ENCODE measurements around the gene PGAP6. TPM values are rescaled to one million over a fixed set of nuclear protein-coding genes. Genes with fewer than 3 reads are reported as not detected.
"Not testable (repeated sequence)": the region's sequence is repeated elsewhere in the genome, so short reads cannot be mapped to it uniquely, and the experiment has no call there.

PGAP6 gene
- total RNA-seq, 4 donors from 2014 or later: 19.9 to 47.6 (median 24.3) TPM

- peak overlapping the region; percentile 8 to 80 for H3K4me3 ChIP-seq
- peak overlapping the region; percentile 81 to 98 (median 92) for H3K27ac ChIP-seq
- no peaks in the 10 kb centered on the region for H3K27me3 ChIP-seq
- peak; percentile 88 for ATAC-seq
- no peaks in the 10 kb centered on the region for H3K36me3 ChIP-seq
- no peaks in the 10 kb centered on the region for H3K9me3 ChIP-seq
- WGBS, 2 donors (ENCODE audit: low coverage in 1 of 2): 5 to 13% methylated on average over 5 to 16 of the region's 20 CpGs
- peak; percentile 94 for TF ChIP-seq POLR2AphosphoS5 (IDR thresholded peaks at IDR 0.05)
- TF ChIP-seq, protein P1, sequence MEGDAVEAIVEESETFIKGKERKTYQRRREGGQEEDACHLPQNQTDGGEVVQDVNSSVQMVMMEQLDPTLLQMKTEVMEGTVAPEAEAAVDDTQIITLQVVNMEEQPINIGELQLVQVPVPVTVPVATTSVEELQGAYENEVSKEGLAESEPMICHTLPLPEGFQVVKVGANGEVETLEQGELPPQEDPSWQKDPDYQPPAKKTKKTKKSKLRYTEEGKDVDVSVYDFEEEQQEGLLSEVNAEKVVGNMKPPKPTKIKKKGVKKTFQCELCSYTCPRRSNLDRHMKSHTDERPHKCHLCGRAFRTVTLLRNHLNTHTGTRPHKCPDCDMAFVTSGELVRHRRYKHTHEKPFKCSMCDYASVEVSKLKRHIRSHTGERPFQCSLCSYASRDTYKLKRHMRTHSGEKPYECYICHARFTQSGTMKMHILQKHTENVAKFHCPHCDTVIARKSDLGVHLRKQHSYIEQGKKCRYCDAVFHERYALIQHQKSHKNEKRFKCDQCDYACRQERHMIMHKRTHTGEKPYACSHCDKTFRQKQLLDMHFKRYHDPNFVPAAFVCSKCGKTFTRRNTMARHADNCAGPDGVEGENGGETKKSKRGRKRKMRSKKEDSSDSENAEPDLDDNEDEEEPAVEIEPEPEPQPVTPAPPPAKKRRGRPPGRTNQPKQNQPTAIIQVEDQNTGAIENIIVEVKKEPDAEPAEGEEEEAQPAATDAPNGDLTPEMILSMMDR (IDR thresholded peaks at IDR 0.05): peak in 1 of 4 experiments; percentile 24
- TF ChIP-seq EP300 (IDR thresholded peaks at IDR 0.05): no peak
- H3K4me1 ChIP-seq: peaks cover 0 to 52% (median 19%) of the 10 kb centered on the region in 3 donors
Observed at GRCh38 chr16:424033-424622, 42.4 kb upstream of the PGAP6 start.

- peaks cover 0 to 33% (median 10%) of the 10 kb centered on the region in 3 donors for H3K4me1 ChIP-seq
- H3K27ac ChIP-seq, H3K27me3 ChIP-seq, H3K36me3 ChIP-seq, H3K9me3 ChIP-seq, ATAC-seq, H3K4me3 ChIP-seq: not testable (repeated sequence)
- WGBS, 2 donors (ENCODE audit: low coverage in 1 of 2): 80 to 92% methylated on average over 2 to 9 of the region's 13 CpGs
Observed at GRCh38 chr16:422179-422578, 40.4 kb upstream of the PGAP6 start.

- not testable (repeated sequence) for H3K27ac ChIP-seq, H3K9me3 ChIP-seq, H3K27me3 ChIP-seq, H3K4me3 ChIP-seq, H3K4me1 ChIP-seq, ATAC-seq
- 100% methylated on average over 1 to 2 of the region's 3 CpGs for WGBS, 2 donors (ENCODE audit: low coverage in 1 of 2)
- H3K36me3 ChIP-seq: peaks cover 0 to 22% of the 10 kb centered on the region in 2 donors
Observed at GRCh38 chr16:415170-415498, 33.4 kb upstream of the PGAP6 start.

- H3K27ac ChIP-seq: no peak overlapping the region
- H3K27me3 ChIP-seq: no peaks in the 10 kb centered on the region
- TF ChIP-seq POLR2A (IDR thresholded peaks at IDR 0.05): no peak
- TF ChIP-seq, protein P1 (IDR thresholded peaks at IDR 0.05): no peak
- TF ChIP-seq POLR2AphosphoS5 (IDR thresholded peaks at IDR 0.05): no peak
- TF ChIP-seq EP300 (IDR thresholded peaks at IDR 0.05): no peak
- ATAC-seq: no peak
- no peak overlapping the region for H3K4me3 ChIP-seq
- H3K4me1 ChIP-seq: no peaks in the 10 kb centered on the region
- no CpG with 5 or more reads among the region's 21 CpGs for WGBS, 2 donors (ENCODE audit: low coverage in 1 of 2)
- peaks cover 0 to 28% of the 10 kb centered on the region in 2 donors for H3K36me3 ChIP-seq
- no peaks in the 10 kb centered on the region for H3K9me3 ChIP-seq
Observed at GRCh38 chr16:414395-415169, 32.8 kb upstream of the PGAP6 start.

GRCh38 chr16:411576-412265, 29.9 kb upstream of the PGAP6 start:
- H3K27me3 ChIP-seq: no peaks in the 10 kb centered on the region
- 90% methylated on average over 2 of the region's 26 CpGs; no CpG with 5 or more reads in 1 of the 2 donors for WGBS, 2 donors (ENCODE audit: low coverage in 1 of 2)
- ATAC-seq: no peak

GRCh38 chr16:410516-411178, 28.9 kb upstream of the PGAP6 start:
- Histone ChIP-seq H3K4me3 (no peak overlapping the region), H3K27me3 (no peaks in the 10 kb centered on the region), H3K27ac (no peak overlapping the region), H3K36me3 (peaks cover 0 to 50% of the 10 kb centered on the region in 2 donors), H3K9me3 (no peaks in the 10 kb centered on the region), H3K4me1 (no peaks in the 10 kb centered on the region)
- no peak for TF ChIP-seq EP300 (IDR thresholded peaks at IDR 0.05)
- TF ChIP-seq POLR2A (IDR thresholded peaks at IDR 0.05): no peak
- TF ChIP-seq POLR2AphosphoS5 (IDR thresholded peaks at IDR 0.05): no peak
- TF ChIP-seq, protein P1 (IDR thresholded peaks at IDR 0.05): no peak
- 100% methylated on average over 2 of the region's 36 CpGs; no CpG with 5 or more reads in 1 of the 2 donors for WGBS, 2 donors (ENCODE audit: low coverage in 1 of 2)
- ATAC-seq: no peak

More at GRCh38 chr16:411576-412265, 29.9 kb upstream of the PGAP6 start:
- no peaks in the 10 kb centered on the region for H3K9me3 ChIP-seq
- no peak overlapping the region for H3K27ac ChIP-seq
- peaks cover 0 to 50% of the 10 kb centered on the region in 2 donors for H3K36me3 ChIP-seq
- H3K4me1 ChIP-seq: no peaks in the 10 kb centered on the region
- TF ChIP-seq EP300 (IDR thresholded peaks at IDR 0.05): no peak
- TF ChIP-seq POLR2AphosphoS5 (IDR thresholded peaks at IDR 0.05): no peak
- H3K4me3 ChIP-seq: no peak overlapping the region
